Measurements from ENCODE around the gene GNPTAB.
A peak's percentile ranks its signal among the peaks of the same experiment; 100 is the strongest.
"Not testable (repeated sequence)": the region's sequence is repeated elsewhere in the genome, so short reads cannot be mapped to it uniquely, and the experiment has no call there.

The GNPTAB gene

GRCh38 chr12:101857043-101857558 is 26.3 kb upstream of the GNPTAB start:
- H3K36me3 ChIP-seq (ENCODE audit: low read depth): no peaks in the 10 kb centered on the region
- no peak overlapping the region for H3K4me3 ChIP-seq (ENCODE audit: severe bottlenecking)
- peaks cover 42% of the 10 kb centered on the region for H3K4me1 ChIP-seq (ENCODE audit: insufficient read depth, poor library complexity, severe bottlenecking)
- no peak for DNase-seq (ENCODE audit: low spot score)
- peak overlapping the region; percentile 43 for H3K27ac ChIP-seq (ENCODE audit: poor library complexity, severe bottlenecking)
- no peaks in the 10 kb centered on the region for H3K9me3 ChIP-seq (ENCODE audit: severe bottlenecking)
- no peak for TF ChIP-seq CTCF (IDR thresholded peaks at IDR 0.05; ENCODE audit: poor library complexity, severe bottlenecking)
- ATAC-seq (ENCODE audit: low read depth): peak; percentile 84
- H3K27me3 ChIP-seq (ENCODE audit: insufficient read depth, poor library complexity, severe bottlenecking): no peaks in the 10 kb centered on the region

- DNase-seq (ENCODE audit: low spot score); ATAC-seq (ENCODE audit: low read depth); H3K9me3 ChIP-seq (ENCODE audit: severe bottlenecking); H3K27me3 ChIP-seq (ENCODE audit: insufficient read depth, poor library complexity, severe bottlenecking); H3K4me3 ChIP-seq (ENCODE audit: severe bottlenecking); H3K36me3 ChIP-seq (ENCODE audit: low read depth): not testable (repeated sequence)
- Histone ChIP-seq H3K4me1 (ENCODE audit: insufficient read depth, poor library complexity, severe bottlenecking) (peaks cover 37% of the 10 kb centered on the region), H3K27ac (ENCODE audit: poor library complexity, severe bottlenecking) (peak overlapping the region; percentile 43)
Measured at GRCh38 chr12:101856614-101857013, 25.9 kb upstream of the GNPTAB start.

- peaks cover 36% of the 10 kb centered on the region for H3K4me1 ChIP-seq (ENCODE audit: insufficient read depth, poor library complexity, severe bottlenecking)
- no peak for DNase-seq (ENCODE audit: low spot score)
- no peaks in the 10 kb centered on the region for H3K27me3 ChIP-seq (ENCODE audit: insufficient read depth, poor library complexity, severe bottlenecking)
- ATAC-seq (ENCODE audit: low read depth): no peak
- peak overlapping the region; percentile 43 for H3K27ac ChIP-seq (ENCODE audit: poor library complexity, severe bottlenecking)
- no peaks in the 10 kb centered on the region for H3K36me3 ChIP-seq (ENCODE audit: low read depth)
- no peak for TF ChIP-seq CTCF (IDR thresholded peaks at IDR 0.05; ENCODE audit: poor library complexity, severe bottlenecking)
- H3K9me3 ChIP-seq (ENCODE audit: severe bottlenecking): no peaks in the 10 kb centered on the region
- H3K4me3 ChIP-seq (ENCODE audit: severe bottlenecking): no peak overlapping the region
Measured at GRCh38 chr12:101855976-101856375, 25.2 kb upstream of the GNPTAB start.

- no peak for TF ChIP-seq CTCF (IDR thresholded peaks at IDR 0.05; ENCODE audit: poor library complexity, severe bottlenecking)
- Histone ChIP-seq H3K4me1 (ENCODE audit: insufficient read depth, poor library complexity, severe bottlenecking) (peaks cover 36% of the 10 kb centered on the region), H3K4me3 (ENCODE audit: severe bottlenecking) (no peak overlapping the region), H3K27me3 (ENCODE audit: insufficient read depth, poor library complexity, severe bottlenecking) (no peaks in the 10 kb centered on the region), H3K36me3 (ENCODE audit: low read depth) (no peaks in the 10 kb centered on the region), H3K27ac (ENCODE audit: poor library complexity, severe bottlenecking) (peak overlapping the region; percentile 43), H3K9me3 (ENCODE audit: severe bottlenecking) (no peaks in the 10 kb centered on the region)
- ATAC-seq (ENCODE audit: low read depth) (peak; percentile 54; the same call in 2 of the 3 replicates), DNase-seq (ENCODE audit: low spot score) (no peak)
Measured at GRCh38 chr12:101855364-101855884, 24.7 kb upstream of the GNPTAB start.

GRCh38 chr12:101854747-101855146 is 24.0 kb upstream of the GNPTAB start:
- ATAC-seq (ENCODE audit: low read depth): no peak

More at GRCh38 chr12:101854747-101855146, 24.0 kb upstream of the GNPTAB start:
- no peaks in the 10 kb centered on the region for H3K36me3 ChIP-seq (ENCODE audit: low read depth)
- peaks cover 32% of the 10 kb centered on the region for H3K4me1 ChIP-seq (ENCODE audit: insufficient read depth, poor library complexity, severe bottlenecking)
- H3K4me3 ChIP-seq (ENCODE audit: severe bottlenecking): no peak overlapping the region
- H3K27me3 ChIP-seq (ENCODE audit: insufficient read depth, poor library complexity, severe bottlenecking): no peaks in the 10 kb centered on the region
- DNase-seq (ENCODE audit: low spot score): no peak
- no peak for TF ChIP-seq CTCF (IDR thresholded peaks at IDR 0.05; ENCODE audit: poor library complexity, severe bottlenecking)
- peak overlapping the region; percentile 43 for H3K27ac ChIP-seq (ENCODE audit: poor library complexity, severe bottlenecking)
- no peaks in the 10 kb centered on the region for H3K9me3 ChIP-seq (ENCODE audit: severe bottlenecking)
